GM21526 (cell line): ENCODE results near the gene ITGA1.

ENCODE experiments used
- ATAC-seq: cut with Tn5 transposase; IDR thresholded peaks from one replicate; pipeline ENCODE4 v1.9.1; 2021; ENCODE audit warnings: moderate library complexity; ENCODE audit not compliant: unreplicated experiment, low FRiP score

ITGA1 gene

DNA sequence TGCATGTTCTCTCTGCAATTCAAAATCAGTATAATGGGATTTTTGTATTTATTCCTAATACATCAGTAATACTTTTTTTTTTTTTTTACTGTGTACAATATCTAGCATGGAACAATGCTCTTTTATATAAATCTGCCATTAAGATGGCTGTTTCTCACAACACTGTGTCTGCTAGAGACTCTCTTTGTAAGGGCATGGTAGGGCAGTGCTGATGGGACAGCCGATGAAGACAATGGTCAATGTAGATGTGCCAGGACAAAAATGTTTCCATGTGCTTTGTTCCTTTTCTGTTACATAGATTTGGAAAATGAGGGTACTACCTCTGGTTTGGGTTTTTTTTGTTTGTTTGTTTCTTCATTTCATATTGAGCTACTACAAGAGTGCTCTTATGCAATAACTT, 106.1 kb downstream of the ITGA1 start:
- no peak for ATAC-seq

DNA sequence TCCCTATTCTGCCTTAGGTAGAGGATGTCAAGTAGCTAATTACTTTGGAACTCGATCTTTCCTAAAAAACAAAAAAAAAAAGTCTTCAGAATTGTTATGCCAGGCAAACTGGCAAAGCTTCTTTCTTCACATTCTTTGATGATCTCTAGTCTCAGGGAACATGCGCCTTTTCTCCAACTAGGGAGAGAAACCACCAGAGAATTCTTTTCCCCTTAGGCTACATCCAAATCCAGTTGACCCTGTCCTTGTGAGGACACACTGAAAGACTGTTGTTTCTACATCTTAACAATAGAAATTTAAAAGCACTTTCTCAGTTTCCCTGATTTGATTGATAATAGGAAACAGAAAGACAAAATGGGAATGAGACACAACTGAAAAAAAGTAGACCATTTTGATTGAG, 106.7 kb downstream of the ITGA1 start:
- no peak for ATAC-seq

DNA sequence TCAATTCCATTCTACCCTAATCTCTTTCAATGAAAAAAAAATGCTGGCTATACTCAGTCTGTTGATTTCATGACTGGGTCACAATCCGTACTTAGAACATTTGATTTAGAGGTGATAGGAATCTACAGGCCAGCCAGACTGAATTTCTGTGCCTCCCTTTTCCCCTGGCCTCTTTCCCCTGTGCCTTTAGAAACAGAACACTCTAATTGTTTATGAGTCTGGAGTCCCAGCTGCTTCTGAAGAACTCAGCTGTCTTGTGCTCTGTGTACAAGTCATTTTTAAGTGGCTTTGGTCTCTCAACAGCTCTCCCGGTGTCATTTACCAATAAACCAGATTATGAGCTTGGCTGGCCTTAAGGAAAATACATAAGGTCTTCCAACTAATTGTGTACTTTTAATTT, 107.4 kb downstream of the ITGA1 start:
- ATAC-seq, result no peak

DNA sequence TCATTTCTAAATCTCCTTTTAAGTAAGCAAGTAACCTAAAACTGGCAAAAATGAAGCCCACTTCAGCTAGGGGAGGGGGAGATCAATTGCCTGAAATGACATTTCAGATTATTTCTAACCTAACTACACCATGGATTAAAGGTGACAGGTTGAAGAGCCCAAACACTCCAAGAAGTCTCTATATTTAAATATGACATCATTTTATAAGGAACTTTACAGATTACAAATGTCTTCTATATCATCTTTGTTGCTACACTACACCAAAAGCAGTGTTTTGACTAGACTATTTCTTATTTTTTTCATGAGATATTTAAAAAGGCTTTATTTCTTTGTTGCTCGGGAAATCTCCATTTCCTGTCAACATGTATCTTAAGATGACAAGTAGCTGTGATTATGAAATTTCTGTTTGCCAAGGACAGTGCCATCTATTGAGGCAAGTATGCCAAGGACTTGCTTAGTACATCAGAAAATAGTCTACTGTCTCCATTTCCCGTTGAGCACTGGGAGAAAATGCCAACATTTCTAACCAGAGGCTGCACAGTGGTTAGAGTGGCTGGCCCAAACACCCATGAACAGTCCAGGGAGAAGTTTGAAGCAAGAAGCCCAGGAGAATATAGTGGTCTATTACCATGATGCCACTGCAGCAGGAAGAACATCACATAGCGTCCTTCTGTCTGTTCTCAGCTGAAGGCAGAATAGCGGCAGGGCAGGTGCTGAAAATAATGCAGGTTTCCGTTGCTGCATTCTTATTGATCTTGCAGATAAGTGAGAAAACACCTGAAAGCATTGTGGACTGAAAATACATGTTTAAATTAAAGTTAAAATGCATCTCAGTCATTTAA, 108.1 kb downstream of the ITGA1 start:
- no peak for ATAC-seq

DNA sequence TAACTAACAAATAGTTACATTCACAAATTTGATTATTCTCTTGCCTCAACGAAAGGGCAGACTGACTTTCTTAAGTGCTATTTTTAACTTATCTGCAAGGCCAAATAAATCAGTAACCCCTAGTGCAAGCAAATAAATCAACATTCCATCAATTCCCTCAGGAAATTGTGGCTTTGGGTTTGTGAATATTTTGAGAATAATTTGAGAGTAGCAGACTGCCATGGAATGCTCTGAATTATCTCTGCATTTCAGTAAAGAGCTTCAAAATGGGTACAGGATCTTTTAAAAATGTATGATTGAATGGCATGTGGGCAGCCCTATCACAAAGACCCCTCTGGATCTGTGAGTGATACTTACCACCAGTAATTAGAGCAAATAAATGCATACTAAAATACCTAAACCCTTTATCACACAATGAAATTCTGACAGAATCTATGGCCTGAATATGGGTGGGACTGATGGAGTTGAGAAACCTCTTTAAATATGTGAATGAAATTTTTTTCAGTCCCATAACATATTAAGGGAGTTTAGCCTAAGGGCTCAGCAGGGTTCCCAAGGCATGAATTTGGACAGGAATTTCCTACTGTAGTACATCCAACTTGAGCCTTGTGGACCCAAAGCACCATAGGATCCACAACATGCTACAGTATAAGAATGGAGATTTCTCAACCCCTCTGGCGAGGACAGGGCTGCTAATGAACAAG, 109.0 kb downstream of the ITGA1 start:
- ATAC-seq, result no peak

DNA sequence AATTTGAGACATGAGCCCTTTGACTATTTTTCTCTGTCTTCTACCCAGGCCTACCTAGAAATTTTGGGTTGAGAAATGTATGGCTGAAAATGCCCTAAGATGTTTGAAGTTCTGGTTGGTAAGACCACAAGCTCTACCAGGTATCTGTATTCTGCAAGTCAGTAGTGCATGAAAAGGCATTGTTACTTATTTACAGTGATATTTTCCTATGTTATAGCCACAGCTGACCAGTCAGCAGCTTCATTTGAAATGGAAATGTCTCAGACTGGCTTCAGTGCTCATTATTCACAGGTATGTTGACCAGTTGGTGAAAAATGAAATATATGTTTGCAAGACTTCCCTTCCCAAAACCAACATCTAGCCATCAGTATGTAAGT, 109.5 kb downstream of the ITGA1 start:
- ATAC-seq, result no peak

DNA sequence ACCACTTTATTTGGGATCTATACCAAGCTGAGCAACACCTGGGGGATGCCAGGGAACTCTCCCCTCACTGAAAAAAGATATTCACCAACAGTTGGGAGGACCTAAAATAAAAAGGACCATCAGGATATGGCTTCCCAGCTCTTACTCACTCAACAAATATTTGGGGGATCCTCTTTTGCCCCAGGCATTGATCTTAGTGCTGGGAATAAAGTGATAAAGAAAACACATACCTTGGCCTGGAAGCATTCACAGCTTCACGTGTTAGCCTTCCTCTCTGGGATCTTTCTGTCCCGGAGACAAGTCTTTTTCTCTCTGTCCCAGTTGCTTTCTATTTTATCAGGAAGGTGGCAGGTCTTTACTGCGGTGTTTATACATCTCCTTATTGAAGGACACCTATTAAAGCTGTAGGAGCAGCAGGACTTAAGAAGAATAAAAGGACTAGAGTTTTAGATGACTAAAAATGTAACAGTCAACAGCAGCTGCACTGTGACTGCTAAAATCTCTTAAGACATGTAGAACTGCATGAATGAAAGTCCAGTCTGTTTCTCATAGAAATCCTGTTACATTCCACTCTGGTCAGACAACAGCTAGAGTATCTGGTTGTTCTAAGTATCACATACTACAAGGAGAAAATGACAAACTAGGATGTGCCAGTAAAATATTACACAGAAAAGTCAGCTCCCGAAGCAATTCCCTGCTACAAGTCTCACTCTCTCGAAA, 111.4 kb downstream of the ITGA1 start:
- ATAC-seq, result no peak

DNA sequence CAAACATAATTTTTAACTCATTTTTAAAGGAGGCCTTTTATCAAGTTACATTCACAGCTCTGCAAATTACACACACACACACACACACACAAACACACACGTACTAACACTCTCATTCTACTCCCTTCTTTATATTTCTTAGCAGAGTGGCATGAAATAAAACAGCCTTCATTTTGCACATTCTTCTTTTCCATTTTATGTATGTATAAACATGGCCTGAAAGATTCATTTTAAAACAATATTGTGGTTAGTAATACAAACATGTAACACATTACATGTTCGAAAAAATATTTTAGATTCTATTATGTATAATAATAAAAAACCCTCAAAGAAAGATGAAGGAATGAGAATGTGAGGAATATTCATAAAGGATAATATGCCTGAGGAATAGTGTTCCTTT, 115.4 kb downstream of the ITGA1 start:
- no peak for ATAC-seq

DNA sequence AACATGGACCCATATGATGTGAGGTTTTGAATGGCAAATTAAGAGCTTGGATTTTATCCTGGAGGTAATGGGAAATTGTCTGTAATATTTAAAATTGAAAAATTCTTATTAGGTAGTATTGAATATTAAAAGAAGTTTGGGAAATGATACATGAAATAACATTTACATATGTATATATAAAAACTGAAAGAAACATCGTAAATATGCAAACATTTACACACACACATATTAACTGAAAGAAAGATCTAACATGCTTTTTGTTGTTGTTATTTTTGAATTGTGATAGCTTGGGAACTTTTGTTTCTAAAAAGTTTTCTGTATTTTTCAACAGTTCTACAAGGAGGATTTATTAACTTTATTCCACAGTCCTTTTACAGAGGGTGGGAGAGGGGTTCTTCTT, 118.6 kb downstream of the ITGA1 start:
- ATAC-seq, result no peak

DNA sequence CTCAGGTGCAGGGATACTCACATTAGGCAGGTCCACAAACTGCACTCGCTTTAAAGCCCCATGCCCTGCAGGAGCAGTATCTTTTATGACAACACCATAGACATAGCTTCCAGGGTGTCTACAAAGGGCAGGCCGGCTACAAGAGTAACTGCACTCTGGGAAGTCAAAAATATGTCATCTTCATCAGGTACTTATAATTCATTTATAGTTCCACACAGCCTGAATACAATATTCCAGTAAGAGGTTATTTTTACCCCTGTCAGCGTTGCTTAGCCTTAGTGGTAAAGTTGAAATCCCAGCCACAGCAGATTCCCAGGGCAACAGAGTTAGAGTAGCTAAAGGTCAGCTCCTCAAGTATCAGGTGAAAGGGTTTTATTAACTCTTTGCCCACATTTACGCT, 119.1 kb downstream of the ITGA1 start:
- no peak for ATAC-seq

DNA sequence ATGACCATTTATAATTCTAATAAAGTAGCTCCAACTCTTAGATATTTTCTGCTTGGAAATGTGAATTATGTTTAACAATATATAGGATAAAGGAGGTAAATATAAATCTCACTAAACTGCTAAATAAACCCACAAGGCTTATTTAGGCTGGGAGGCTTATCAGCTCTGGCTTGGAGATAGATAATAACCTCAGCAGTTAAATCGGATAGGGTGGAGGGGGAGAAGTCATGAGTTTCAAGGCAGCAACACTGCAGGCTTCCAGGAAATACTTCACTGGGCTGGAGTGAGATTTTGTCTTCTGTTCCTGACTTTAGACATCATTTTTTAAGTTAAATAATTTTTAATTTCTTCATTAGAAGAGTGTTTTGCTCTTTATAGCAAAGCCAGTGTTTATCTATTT, 121.5 kb downstream of the ITGA1 start:
- ATAC-seq, result no peak

DNA sequence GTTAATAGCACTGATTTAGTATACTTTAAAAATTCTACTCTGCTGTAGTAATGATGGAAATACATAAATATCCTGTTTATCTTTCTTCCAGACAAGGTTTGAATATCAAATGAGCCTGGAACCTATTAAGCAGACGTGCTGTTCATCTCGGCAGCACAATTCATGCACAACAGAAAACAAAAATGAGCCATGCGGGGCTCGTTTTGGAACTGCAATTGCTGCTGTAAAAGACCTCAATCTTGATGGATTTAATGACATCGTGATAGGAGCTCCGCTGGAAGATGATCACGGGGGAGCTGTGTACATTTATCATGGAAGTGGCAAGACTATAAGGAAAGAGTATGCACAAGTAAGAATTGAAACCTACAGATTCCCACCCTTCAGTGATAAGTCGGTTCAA, 122.4 kb downstream of the ITGA1 start:
- no peak for ATAC-seq

DNA sequence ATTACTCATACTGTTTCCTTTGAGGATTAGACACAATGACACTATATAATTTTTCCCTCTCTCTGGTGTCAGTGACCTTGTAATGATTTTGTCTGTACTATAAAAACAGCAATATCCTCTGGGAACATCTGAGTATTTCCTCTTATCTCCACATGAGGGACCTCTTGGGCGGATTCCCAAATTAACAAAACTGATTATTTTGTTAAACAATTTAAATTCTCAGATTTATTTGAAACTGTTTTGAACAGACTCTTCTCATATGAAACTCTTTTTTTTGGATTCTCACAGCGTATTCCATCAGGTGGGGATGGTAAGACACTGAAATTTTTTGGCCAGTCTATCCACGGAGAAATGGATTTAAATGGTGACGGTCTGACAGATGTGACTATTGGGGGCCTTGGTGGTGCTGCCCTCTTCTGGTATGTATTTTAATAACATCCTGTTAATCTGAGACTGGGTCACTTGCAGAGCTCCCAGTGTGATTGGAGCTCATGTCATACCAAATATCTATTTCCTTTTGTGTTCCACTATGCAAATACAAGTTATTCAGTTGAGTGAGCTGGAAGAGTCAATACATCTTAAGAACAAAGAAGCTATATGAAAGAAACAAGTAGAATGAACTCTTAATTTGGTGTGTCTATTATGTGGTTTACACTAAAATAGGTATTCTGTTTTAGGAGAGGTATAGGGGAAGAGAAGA, 127.6 kb downstream of the ITGA1 start:
- peak; percentile 98 for ATAC-seq

DNA sequence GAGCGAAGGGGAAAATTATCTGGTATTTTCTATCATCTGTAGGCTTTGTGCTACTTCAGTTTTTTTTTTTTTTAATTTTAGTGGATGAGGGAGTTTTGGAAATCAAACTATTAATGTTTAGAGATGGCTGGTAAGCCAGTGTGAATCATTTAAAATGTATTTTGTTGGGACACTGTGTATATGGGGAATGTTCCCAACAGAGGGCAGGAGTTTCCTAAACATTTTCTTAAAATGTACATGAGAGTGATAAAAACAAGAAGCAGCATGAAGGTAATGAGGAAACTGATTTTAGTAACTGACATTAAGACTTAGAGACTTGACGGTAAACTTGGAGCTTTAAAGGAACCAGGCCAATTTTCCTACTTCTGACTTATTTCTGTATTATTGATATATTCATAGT, 133.2 kb downstream of the ITGA1 start:
- ATAC-seq, result no peak

DNA sequence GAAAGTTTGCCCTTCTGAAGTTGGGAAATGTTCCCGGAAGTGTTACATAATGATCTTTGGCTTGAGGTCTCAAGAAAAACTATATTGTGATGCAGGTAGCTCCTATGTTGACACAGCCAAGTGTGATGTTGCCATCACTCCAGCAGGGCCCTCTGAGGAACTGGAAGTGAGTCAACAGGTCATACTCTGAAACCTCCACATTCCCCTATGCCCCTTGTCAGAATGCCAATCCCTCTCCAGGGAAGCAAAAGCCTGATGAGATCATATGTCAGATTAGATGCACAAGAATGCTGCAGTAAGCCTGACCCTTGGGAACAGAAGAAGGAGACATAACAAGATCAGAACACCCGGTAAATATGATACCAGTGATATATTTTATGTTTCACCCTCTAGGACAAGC, 134.7 kb downstream of the ITGA1 start:
- no peak for ATAC-seq

DNA sequence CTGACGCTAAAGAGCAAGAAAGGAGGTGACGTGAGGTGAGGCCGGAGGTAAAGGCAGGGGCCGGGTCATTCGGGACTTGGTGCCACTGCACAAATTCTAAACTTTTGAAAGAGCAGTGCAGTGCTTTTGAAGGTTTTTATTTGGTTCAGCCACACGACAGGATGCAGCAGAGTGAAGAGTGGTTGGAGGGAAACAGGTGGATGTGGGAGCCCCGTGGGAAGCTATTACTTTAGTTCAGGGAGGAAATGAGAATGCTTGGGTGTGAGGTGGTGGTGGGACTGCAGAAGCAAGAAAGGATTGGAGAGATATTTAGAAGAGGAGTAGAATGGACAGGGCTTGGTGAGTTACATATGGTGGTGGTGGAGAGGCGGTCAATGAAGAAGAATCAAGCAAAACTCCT, 136.7 kb downstream of the ITGA1 start:
- ATAC-seq, result no peak

DNA sequence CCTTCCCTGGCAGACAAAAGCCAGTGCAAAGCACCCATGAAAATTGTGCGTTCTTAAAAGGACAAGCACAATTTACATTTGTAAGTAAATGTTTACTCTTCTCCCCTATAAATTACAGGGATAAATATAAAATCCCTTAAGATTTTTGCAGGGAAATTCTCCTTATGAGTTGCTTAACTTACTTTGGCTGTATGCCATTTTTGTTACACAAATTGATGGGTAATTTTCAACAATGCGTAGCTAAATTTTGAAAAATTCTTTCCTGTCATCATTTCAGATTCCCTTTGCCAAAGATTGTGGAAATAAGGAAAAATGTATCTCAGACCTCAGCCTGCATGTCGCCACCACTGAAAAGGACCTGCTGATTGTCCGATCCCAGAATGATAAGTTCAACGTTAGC, 137.3 kb downstream of the ITGA1 start:
- ATAC-seq, result no peak

DNA sequence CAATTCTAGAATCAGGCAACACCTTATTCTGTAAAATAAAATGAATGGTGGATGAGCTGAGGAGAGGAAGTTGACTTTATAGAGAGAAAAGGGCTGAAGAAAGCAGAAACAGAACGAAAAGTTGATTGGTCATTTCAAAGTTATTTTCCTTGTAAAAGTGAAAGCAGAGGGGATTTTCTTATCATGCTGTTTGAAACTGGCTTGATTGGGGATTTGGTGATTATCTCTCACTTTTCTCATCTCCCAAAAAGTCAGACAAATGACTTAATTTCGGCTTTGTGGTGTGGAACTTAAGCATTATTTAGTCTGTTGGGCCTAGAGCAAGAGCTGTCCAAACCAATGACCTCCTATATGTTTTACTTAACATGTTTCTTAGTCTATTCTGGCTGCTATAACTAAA, 141.0 kb downstream of the ITGA1 start:
- ATAC-seq, result no peak

DNA sequence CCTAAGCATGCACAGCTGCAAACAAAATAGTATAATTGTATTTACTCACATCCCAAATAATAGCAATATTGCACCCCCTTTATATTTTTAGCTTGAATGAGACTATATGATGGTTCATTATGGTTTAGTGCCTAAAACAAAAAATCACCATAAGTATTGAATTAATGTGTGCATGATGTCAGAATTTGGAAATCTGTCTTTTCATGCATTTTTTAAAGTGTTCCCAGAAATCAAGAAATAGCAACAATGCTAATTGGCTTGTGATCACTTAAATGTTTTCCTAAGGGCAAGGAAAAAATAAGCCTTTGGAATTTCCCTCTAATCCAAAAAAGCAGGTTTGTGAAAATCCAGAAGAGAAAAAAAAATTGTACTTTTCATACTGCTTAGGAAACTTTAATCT, 150.5 kb downstream of the ITGA1 start:
- no peak for ATAC-seq

DNA sequence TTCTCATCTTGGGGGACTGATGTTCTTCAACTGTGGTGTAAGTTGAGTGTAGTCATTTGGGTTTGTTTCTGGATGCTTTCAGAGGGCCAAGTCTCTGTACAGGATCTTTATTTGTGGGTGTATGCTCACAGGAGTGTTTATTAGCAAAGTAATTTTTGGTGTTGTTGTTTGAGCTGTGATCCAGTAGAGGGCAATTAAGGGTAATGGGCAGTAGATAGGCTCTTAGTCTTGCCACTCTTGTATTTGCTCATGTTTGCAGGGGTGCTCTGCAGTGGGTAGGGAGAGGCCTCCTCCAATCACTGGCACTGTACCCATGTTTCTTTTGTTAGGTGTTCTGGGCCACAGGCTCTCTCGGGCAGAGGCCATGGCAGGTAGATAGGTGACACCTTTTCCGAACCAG, 155.6 kb downstream of the ITGA1 start:
- ATAC-seq, result no peak

DNA sequence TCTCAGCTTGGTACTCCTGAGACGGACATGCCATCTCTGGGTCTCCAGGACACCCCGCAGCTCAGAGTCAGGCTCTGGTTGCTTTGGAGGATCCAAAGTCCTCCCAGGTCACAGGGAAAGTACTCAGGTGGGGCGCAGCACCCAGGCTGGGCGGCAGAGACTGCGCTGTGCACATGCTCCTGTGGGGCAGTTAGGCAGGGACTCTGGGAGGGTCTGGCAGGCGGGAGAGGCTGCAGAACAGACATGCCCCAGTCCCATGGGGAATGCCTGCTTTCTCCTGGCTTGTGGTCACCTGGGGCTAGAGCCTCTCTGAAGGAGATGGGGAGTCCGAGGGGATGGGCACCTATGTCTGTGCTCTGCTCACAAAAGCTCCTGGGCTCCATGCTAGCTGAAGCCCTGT, 156.1 kb downstream of the ITGA1 start:
- ATAC-seq, result no peak
